MCF 10A (cell line): ENCODE data around the gene MDN1. TPM values are rescaled to one million over a fixed set of nuclear protein-coding genes. Genes with fewer than 3 reads are reported as not detected.

Experiments used
- BruUV-seq: library from RNA; stranded (reverse); fragments of 400-500 nt; replicated peaks from 2 replicates; lab custom pipeline; 2021; lab: Mats Ljungman, UMichigan
- CTCF ChIA-PET: fragments of 300-600 bp; sonication (Branson Sonifier 250); formaldehyde crosslinking; extraction: SDS; loops from one replicate; lab custom pipeline; 2021; ENCODE audit warnings: antibody characterized with exemption, inconsistent platforms; lab: Yijun Ruan, JAX
- POLR2A ChIA-PET: fragments of 300-600, 350-650 bp; sonication (Branson Sonifier 250); formaldehyde crosslinking; extraction: SDS; loops from one replicate; lab custom pipeline; 2020; ENCODE audit warnings: antibody characterized with exemption, inconsistent platforms; lab: Yijun Ruan, JAX
- DNase-seq: peaks from one replicate; pipeline ENCODE4 v3.0.0-alpha.2; 2018; ENCODE audit not compliant: unreplicated experiment
- H3K27ac Mint-ChIP-seq: one replicate; pipeline ENCODE4 v1.8.0; 2022; ENCODE audit warnings: mild to moderate bottlenecking, low read depth, mixed read lengths; ENCODE audit not compliant: unreplicated experiment
- H3K27me3 Mint-ChIP-seq: one replicate; pipeline ENCODE4 v1.8.0; 2022; ENCODE audit warnings: mixed read lengths; ENCODE audit not compliant: insufficient read depth, unreplicated experiment
- H3K36me3 Mint-ChIP-seq: one replicate; pipeline ENCODE4 v1.8.0; 2022; ENCODE audit warnings: mild to moderate bottlenecking, moderate library complexity, mixed read lengths; ENCODE audit not compliant: insufficient read depth, unreplicated experiment
- H3K4me1 Mint-ChIP-seq: one replicate; pipeline ENCODE4 v1.8.0; 2022; ENCODE audit warnings: mixed read lengths; ENCODE audit not compliant: insufficient read depth, unreplicated experiment
- H3K4me3 Mint-ChIP-seq: one replicate; pipeline ENCODE4 v1.8.0; 2022; ENCODE audit warnings: mild to moderate bottlenecking, moderate library complexity, mixed read lengths; ENCODE audit not compliant: unreplicated experiment
- H3K9me3 Mint-ChIP-seq: one replicate; pipeline ENCODE4 v1.8.0; 2022; ENCODE audit warnings: mixed read lengths; ENCODE audit not compliant: unreplicated experiment
- intact Hi-C: fragments of 100-400 bp; cut with micrococcal nuclease; formaldehyde crosslinking; loops from 2 replicates; pipeline ENCODE4 v1.14.1; 2022
- total RNA-seq: library from RNA; stranded (reverse); gene quantifications from 2 replicates; pipeline ENCODE4 v1.2.3, GENCODE V29; 2022
- TF ChIP-seq, protein P1 (sequence below): fragments of 200-600 bp; IDR thresholded peaks from one replicate; pipeline ENCODE4 v1.8.0; 2022; ENCODE audit warnings: antibody characterized with exemption, mild to moderate bottlenecking; ENCODE audit not compliant: unreplicated experiment

MDN1 gene
- total RNA-seq, 1 experiment from 2014 or later: 39.2 TPM

DNA sequence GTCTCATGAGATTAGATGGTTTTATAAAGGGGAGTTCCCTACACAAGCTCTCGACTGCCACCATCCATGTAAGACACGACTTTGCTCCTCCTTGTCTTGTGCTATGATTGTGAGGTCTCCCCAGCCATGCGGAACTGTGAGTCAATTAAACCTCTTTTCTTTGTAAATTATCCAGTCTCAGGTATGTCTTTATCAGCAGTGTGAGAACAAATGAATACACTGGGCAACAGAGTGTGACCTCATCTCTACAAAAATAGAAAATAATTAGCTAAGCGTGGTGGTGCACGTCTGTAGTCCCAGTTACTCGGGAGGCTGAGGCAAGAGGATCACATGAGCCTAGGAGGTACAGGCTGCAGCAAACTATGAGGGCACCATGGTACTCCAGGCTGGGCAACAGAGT, 51.3 kb downstream of the MDN1 start:
- intact Hi-C loops: no loop called here
- POLR2A ChIA-PET: interaction anchor here (0.7 kb wide), 1 partner anchor 22 kb away, joined by 4 read pairs; no protein-coding TSS in a partner anchor
- CTCF ChIA-PET: interaction anchor here (1.0 kb wide), 1 partner anchor 14 kb away, joined by 3 read pairs; no protein-coding TSS in a partner anchor

DNA sequence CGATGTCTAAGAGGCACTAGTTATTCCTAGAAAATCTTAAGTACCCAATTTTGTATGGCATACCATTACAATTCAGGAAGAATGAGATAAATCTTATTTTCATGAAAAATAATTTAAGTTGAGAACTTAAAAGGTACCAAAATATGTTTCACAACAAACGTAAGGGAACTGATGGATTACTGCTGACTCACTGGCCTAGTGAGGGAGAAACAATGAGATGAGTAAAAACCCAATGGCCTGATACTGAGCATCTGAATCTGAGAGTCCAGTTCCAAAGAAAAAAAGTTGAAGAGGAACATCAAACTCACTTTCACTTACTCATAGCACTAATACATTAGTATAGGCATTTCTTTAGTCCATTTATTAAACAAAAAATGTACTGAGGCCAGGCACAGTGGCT, 56.0 kb downstream of the MDN1 start:
- ChIA-PET POLR2A (no interaction called here), CTCF (interaction anchor here (0.6 kb wide), 2 partner anchors 20 to 22 kb away, joined by 3 to 6 read pairs; no protein-coding TSS in a partner anchor)
- BruUV-seq: no TSS peak
- no peaks in the 10 kb centered on the region for H3K9me3 Mint-ChIP-seq
- H3K27ac Mint-ChIP-seq: no peak overlapping the region
- H3K27me3 Mint-ChIP-seq: no peaks in the 10 kb centered on the region
- TF ChIP-seq, protein P1, sequence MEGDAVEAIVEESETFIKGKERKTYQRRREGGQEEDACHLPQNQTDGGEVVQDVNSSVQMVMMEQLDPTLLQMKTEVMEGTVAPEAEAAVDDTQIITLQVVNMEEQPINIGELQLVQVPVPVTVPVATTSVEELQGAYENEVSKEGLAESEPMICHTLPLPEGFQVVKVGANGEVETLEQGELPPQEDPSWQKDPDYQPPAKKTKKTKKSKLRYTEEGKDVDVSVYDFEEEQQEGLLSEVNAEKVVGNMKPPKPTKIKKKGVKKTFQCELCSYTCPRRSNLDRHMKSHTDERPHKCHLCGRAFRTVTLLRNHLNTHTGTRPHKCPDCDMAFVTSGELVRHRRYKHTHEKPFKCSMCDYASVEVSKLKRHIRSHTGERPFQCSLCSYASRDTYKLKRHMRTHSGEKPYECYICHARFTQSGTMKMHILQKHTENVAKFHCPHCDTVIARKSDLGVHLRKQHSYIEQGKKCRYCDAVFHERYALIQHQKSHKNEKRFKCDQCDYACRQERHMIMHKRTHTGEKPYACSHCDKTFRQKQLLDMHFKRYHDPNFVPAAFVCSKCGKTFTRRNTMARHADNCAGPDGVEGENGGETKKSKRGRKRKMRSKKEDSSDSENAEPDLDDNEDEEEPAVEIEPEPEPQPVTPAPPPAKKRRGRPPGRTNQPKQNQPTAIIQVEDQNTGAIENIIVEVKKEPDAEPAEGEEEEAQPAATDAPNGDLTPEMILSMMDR: no peak
- intact Hi-C loops: no loop called here
- peak; percentile 24 for DNase-seq
- no peak overlapping the region for H3K4me3 Mint-ChIP-seq
- no peaks in the 10 kb centered on the region for H3K4me1 Mint-ChIP-seq
- peaks cover 64% of the 10 kb centered on the region for H3K36me3 Mint-ChIP-seq

More for the DNA sequence above, 51.3 kb downstream of the MDN1 start:
- no TSS peak for BruUV-seq
- no peak overlapping the region for H3K4me3 Mint-ChIP-seq
- no peak overlapping the region for H3K27ac Mint-ChIP-seq
- peaks cover 77% of the 10 kb centered on the region for H3K36me3 Mint-ChIP-seq
- no peaks in the 10 kb centered on the region for H3K4me1 Mint-ChIP-seq
- TF ChIP-seq, protein P1: no peak
- no peak for DNase-seq
- no peaks in the 10 kb centered on the region for H3K9me3 Mint-ChIP-seq
- no peaks in the 10 kb centered on the region for H3K27me3 Mint-ChIP-seq

DNA sequence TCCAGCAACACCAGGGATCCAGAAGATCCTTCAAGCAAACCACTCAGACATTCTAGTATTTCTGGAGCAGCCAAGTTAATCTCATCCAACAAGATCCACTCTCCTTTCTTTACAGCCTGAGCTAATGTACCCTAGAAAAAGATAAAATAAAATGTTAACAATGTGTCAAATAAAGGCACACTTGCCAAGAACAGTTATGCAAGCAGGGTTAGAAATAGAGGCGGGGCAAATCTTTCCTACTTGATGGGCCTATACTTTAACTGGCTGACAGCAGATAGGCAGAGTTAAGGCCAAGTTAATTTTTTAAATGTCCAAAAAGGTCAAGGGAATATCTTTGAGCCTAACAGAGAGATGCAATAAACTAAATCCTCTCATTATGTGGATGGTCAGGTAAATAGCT, 60.8 kb downstream of the MDN1 start:
- TF ChIP-seq, protein P1: no peak
- no peak for DNase-seq
- Mint-ChIP-seq H3K4me3 (no peak overlapping the region), H3K4me1 (no peaks in the 10 kb centered on the region), H3K27ac (no peak overlapping the region), H3K27me3 (no peaks in the 10 kb centered on the region), H3K36me3 (peaks cover 80% of the 10 kb centered on the region), H3K9me3 (no peaks in the 10 kb centered on the region)
- intact Hi-C loops: no loop called here
- POLR2A ChIA-PET: no interaction called here
- no TSS peak for BruUV-seq
- CTCF ChIA-PET: interaction anchor here (0.7 kb wide), 1 partner anchor 326 kb away, joined by 5 read pairs; the partner anchor contains the start of gene ANKRD6

DNA sequence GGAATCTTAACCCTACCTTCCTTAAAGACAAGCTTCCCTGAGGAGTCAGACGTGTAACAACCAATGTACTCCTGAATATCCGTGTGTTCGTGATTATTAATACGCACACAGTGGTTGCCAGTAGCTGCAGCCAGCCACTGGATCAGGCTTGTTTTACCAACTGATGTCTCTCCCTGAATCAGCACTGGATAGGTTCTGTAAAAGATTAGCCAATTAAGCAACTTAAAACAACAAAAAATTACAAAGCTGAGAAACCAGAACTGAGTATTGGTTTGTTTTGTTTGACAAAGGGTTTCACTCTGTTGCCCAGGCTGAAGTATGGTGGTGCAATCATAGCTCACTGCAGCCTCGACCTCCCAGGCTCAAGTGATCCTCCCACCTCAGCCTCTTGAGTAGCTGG, 69.3 kb downstream of the MDN1 start:
- BruUV-seq: no TSS peak
- intact Hi-C loops: no loop called here
- no peaks in the 10 kb centered on the region for H3K4me1 Mint-ChIP-seq
- ChIA-PET POLR2A (no interaction called here), CTCF (interaction anchor here (0.5 kb wide), 1 partner anchor 114 kb away, joined by 4 read pairs; no protein-coding TSS in a partner anchor)
- H3K9me3 Mint-ChIP-seq: no peaks in the 10 kb centered on the region
- no peak overlapping the region for H3K27ac Mint-ChIP-seq
- H3K36me3 Mint-ChIP-seq: peaks cover 95% of the 10 kb centered on the region
- no peak overlapping the region for H3K4me3 Mint-ChIP-seq
- TF ChIP-seq, protein P1: no peak
- DNase-seq: no peak
- no peaks in the 10 kb centered on the region for H3K27me3 Mint-ChIP-seq
